Spleen (tissue), 7 donors: ENCODE measurements around the gene TDRD9.

Experiments used
- POLR2A ChIP-seq, 3 donors: fragments of 450-650 bp; IDR thresholded peaks; one replicate each; pipeline ENCODE4 v1.5.1; 2017; ENCODE audit warnings: antibody characterized with exemption in 3 of 3, mild to moderate bottlenecking in 1 of 3
- POLR2AphosphoS5 ChIP-seq, 3 donors: sonication (generic); formaldehyde crosslinking; IDR thresholded peaks; one replicate each; pipeline ENCODE4 v1.5.1; 2017; ENCODE audit warnings: antibody characterized with exemption in 3 of 3
- TF ChIP-seq, protein P1 (sequence below), 11 experiments: fragments of 200-600 bp in 7 of 11; fragments of 450-650 bp in 4 of 11; sonication (generic) in 4 of 11; IDR thresholded peaks in 8 of 11; conservative IDR thresholded peaks in 3 of 11; 1 replicate in 7 of 11; 2 replicates in 4 of 11; pipeline versions ENCODE4 v1.4.0 to v1.8.0; 2016 to 2021; ENCODE audit warnings: antibody characterized with exemption in 11 of 11, inconsistent platforms in 4 of 11, mild to moderate bottlenecking in 1 of 11
- donor health status: DM: no; HTN: no; CAD: no; lungs with moderate emphysema.
- donor health status: DM: no; HTN: no; CAD: no.
- donor health status: DM: no; HTN: no; CAD: no.

DNA sequence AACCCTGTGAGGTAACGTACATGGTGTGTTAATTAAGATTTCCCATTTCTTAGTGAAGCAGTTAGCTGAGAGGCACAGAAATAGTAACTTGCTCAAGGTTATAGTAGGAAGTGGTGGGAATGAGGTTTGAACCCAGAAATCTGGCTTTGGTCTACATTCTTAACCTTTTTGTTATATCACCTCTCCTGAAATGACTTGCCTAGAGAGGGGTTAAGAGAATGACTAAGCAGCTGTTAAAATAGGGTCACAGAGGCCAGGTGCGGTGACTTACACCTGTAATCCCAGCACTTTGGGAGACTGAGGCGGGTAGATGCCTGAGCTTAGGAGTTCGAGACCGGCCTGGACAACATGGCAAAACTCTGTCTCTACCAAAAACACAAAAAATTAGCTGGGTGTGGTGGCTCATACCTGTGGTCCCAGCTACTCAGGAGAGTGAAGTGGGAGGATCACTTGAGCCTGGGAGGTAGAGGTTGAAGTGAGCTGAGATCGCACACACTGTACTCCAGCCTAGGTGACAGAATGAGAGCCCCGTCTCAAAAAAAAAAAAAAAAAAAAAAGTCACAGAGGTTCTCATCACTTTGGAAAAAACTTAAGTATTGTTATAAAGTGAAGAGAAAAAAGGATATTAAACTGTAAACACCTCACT, 71.7 kb downstream of the TDRD9 start:
- TF ChIP-seq, protein P1, sequence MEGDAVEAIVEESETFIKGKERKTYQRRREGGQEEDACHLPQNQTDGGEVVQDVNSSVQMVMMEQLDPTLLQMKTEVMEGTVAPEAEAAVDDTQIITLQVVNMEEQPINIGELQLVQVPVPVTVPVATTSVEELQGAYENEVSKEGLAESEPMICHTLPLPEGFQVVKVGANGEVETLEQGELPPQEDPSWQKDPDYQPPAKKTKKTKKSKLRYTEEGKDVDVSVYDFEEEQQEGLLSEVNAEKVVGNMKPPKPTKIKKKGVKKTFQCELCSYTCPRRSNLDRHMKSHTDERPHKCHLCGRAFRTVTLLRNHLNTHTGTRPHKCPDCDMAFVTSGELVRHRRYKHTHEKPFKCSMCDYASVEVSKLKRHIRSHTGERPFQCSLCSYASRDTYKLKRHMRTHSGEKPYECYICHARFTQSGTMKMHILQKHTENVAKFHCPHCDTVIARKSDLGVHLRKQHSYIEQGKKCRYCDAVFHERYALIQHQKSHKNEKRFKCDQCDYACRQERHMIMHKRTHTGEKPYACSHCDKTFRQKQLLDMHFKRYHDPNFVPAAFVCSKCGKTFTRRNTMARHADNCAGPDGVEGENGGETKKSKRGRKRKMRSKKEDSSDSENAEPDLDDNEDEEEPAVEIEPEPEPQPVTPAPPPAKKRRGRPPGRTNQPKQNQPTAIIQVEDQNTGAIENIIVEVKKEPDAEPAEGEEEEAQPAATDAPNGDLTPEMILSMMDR (IDR thresholded peaks at IDR 0.05 in 8 of 11, conservative IDR thresholded peaks at IDR 0.05 in 3 of 11): no peak
- no peak for TF ChIP-seq POLR2AphosphoS5 (IDR thresholded peaks at IDR 0.05)
- no peak for TF ChIP-seq POLR2A (IDR thresholded peaks at IDR 0.05)
